Fibroblast of lung (primary cell): Measurements from ENCODE around the gene TOX2. TPM values are rescaled to one million over a fixed set of nuclear protein-coding genes. Genes with fewer than 3 reads are reported as not detected.

Source experiments
- DNase-seq, 2 donors: peaks; one replicate each; pipeline versions ENCODE4 v3.0.0 to v3.0.0-alpha.2; 2010; ENCODE audit warnings: low read depth in 2 of 2
- H2AFZ ChIP-seq: 2 replicates; pipeline ENCODE4 v1.5.1; 2012; ENCODE audit warnings: low read length, control low read depth, inconsistent platforms
- H3K27ac ChIP-seq: 2 replicates; pipeline ENCODE4 v1.5.1; 2011; ENCODE audit warnings: low read length, control low read depth; ENCODE audit not compliant: insufficient read depth
- H3K27me3 ChIP-seq: 2 replicates; pipeline ENCODE4 v1.5.1; 2011; ENCODE audit warnings: mild to moderate bottlenecking, low read length; ENCODE audit not compliant: control insufficient read depth, insufficient read depth
- H3K36me3 ChIP-seq: 2 replicates; pipeline ENCODE4 v1.5.1; 2011; ENCODE audit warnings: low read length; ENCODE audit not compliant: control insufficient read depth, insufficient read depth
- H3K4me1 ChIP-seq: 2 replicates; pipeline ENCODE4 v1.5.1; 2011; ENCODE audit warnings: low read length; ENCODE audit not compliant: control insufficient read depth, insufficient read depth; ENCODE audit errors: extremely low read depth
- H3K4me2 ChIP-seq: 2 replicates; pipeline ENCODE4 v1.5.1; 2011; ENCODE audit warnings: low read length, control low read depth; ENCODE audit not compliant: insufficient read depth; ENCODE audit errors: extremely low read depth
- H3K4me3 ChIP-seq, 4 experiments: fragments of 200-600 bp in 1 of 4; sonication (generic) in 1 of 4; replicated peaks in 1 of 4; 2 replicates each; pipeline ENCODE4 v1.5.1; 2011 to 2016; ENCODE audit warnings: low read length in 4 of 4, low read depth in 3 of 4, mild to moderate bottlenecking in 3 of 4, control low read depth in 2 of 4, inconsistent platforms in 1 of 4, mixed read lengths in 1 of 4; ENCODE audit not compliant: insufficient read depth in 1 of 4; ENCODE audit errors: control extremely low read depth in 1 of 4
- H3K79me2 ChIP-seq: 2 replicates; pipeline ENCODE4 v1.5.1; 2012; ENCODE audit warnings: mild to moderate bottlenecking, low read length, inconsistent platforms; ENCODE audit not compliant: control insufficient read depth, insufficient read depth
- H3K9ac ChIP-seq: 2 replicates; pipeline ENCODE4 v1.5.1; 2011; ENCODE audit warnings: mild to moderate bottlenecking, low read length, control low read depth; ENCODE audit not compliant: insufficient read depth
- H3K9me3 ChIP-seq: 2 replicates; pipeline ENCODE4 v1.5.1; 2012; ENCODE audit warnings: low read depth, low read length; ENCODE audit not compliant: control insufficient read depth, insufficient read depth
- H4K20me1 ChIP-seq: 2 replicates; pipeline ENCODE4 v1.5.1; 2011; ENCODE audit warnings: low read length; ENCODE audit not compliant: control insufficient read depth, insufficient read depth; ENCODE audit errors: extremely low read depth
- EZH2 ChIP-seq: IDR thresholded peaks from 2 replicates; pipeline ENCODE4 v1.5.1; 2012; ENCODE audit warnings: low read length, control low read depth, mild to moderate bottlenecking; ENCODE audit errors: missing control alignments
- polyA plus RNA-seq, 2 donors: library from polyadenylated mRNA; depleted of rRNA in 1 of 2; stranded (reverse) in 1 of 2; unstranded in 1 of 2; fragments of >200 nt; gene quantifications; 2 replicates each; pipeline ENCODE4 v1.2.1, GENCODE V29; 2011 to 2012; ENCODE audit warnings: missing spikeins in 1 of 2
- total RNA-seq: library from RNA; depleted of rRNA; stranded (reverse); fragments of >200 nt; gene quantifications from 2 replicates; pipeline ENCODE4 v1.2.1, GENCODE V29; 2014
- TF ChIP-seq, protein P1 (sequence below), 2 donors: IDR thresholded peaks in 1 of 2; conservative IDR thresholded peaks in 1 of 2; 1 replicate in 1 of 2; 2 replicates in 1 of 2; pipeline ENCODE4 v1.5.1; 2011 to 2012; ENCODE audit warnings: low read length in 2 of 2, control low read depth in 1 of 2, inconsistent platforms in 1 of 2, low read depth in 1 of 2, mild to moderate bottlenecking in 1 of 2

The TOX2 gene
- total and polyA plus RNA-seq, 2 donors (not counting 1 experiment from before 2014, with no cell fraction given), result 5.9 to 9.6 TPM

- Histone ChIP-seq H3K79me2 (no peaks in the 10 kb centered on the region), H3K4me3 (no peak overlapping the region), H3K36me3 (no peaks in the 10 kb centered on the region), H3K9ac (no peak overlapping the region), H4K20me1 (no peaks in the 10 kb centered on the region), H2AFZ (no peak overlapping the region), H3K4me2 (no peak overlapping the region), H3K27me3 (peaks cover 2% of the 10 kb centered on the region), H3K9me3 (no peaks in the 10 kb centered on the region), H3K4me1 (no peaks in the 10 kb centered on the region), H3K27ac (no peak overlapping the region)
- no peak for DNase-seq
- no peak for TF ChIP-seq EZH2
- TF ChIP-seq, protein P1, sequence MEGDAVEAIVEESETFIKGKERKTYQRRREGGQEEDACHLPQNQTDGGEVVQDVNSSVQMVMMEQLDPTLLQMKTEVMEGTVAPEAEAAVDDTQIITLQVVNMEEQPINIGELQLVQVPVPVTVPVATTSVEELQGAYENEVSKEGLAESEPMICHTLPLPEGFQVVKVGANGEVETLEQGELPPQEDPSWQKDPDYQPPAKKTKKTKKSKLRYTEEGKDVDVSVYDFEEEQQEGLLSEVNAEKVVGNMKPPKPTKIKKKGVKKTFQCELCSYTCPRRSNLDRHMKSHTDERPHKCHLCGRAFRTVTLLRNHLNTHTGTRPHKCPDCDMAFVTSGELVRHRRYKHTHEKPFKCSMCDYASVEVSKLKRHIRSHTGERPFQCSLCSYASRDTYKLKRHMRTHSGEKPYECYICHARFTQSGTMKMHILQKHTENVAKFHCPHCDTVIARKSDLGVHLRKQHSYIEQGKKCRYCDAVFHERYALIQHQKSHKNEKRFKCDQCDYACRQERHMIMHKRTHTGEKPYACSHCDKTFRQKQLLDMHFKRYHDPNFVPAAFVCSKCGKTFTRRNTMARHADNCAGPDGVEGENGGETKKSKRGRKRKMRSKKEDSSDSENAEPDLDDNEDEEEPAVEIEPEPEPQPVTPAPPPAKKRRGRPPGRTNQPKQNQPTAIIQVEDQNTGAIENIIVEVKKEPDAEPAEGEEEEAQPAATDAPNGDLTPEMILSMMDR (conservative IDR thresholded peaks at IDR 0.05 in 1 of 2, IDR thresholded peaks at IDR 0.05 in 1 of 2; ENCODE audit: low read depth in 1 of 2, low read length in 2 of 2), result no peak
These were observed 203.8 kb downstream of the TOX2 start for GRCh38 chr20:44118185-44119033.

Other genes with a start within 250 kb of the TOX2 start
- 0.26 and 1.2 TPM in 2 replicates for gene MYBL2, start 247.7 kb upstream of the TOX2 start, total RNA-seq
- 2.7 and 7.8 TPM in 2 replicates for gene MYBL2, start 247.7 kb upstream of the TOX2 start, polyA plus RNA-seq
- gene GTSF1L, start 187.8 kb upstream of the TOX2 start, total RNA-seq, result not detected in 2 replicates
- gene GTSF1L, start 187.8 kb upstream of the TOX2 start, polyA plus RNA-seq, result not detected in 2 replicates